IgD-negative memory B cell (primary cell): ENCODE data around the gene SYN1. TPM values are rescaled to one million over a fixed set of nuclear protein-coding genes. Genes with fewer than 3 reads are reported as not detected.
A peak's percentile ranks its signal among the peaks of the same experiment; 100 is the strongest.
"Not testable (repeated sequence)": the region's sequence is repeated elsewhere in the genome, so short reads cannot be mapped to it uniquely, and the experiment has no call there.

ENCODE experiments used
- H3K27ac Mint-ChIP-seq, 3 donors: one replicate each; pipeline ENCODE4 v1.8.0; 2020 to 2022; ENCODE audit warnings: mild to moderate bottlenecking in 3 of 3, mixed read lengths in 3 of 3, moderate library complexity in 1 of 3
- H3K27me3 Mint-ChIP-seq: one replicate; pipeline ENCODE4 v1.8.0; 2021; ENCODE audit warnings: mixed read lengths
- H3K36me3 Mint-ChIP-seq: one replicate; pipeline ENCODE4 v1.8.0; 2020; ENCODE audit warnings: mild to moderate bottlenecking, mixed read lengths
- H3K4me1 Mint-ChIP-seq, 3 donors: one replicate each; pipeline ENCODE4 v1.8.0; 2020 to 2022; ENCODE audit warnings: mixed read lengths in 3 of 3, mild to moderate bottlenecking in 1 of 3
- H3K4me3 Mint-ChIP-seq, 4 donors: one replicate each; pipeline ENCODE4 v1.8.0; 2020 to 2022; ENCODE audit warnings: mild to moderate bottlenecking in 4 of 4, mixed read lengths in 4 of 4, moderate library complexity in 3 of 4
- H3K9me3 Mint-ChIP-seq, 3 donors: one replicate each; pipeline ENCODE4 v1.8.0; 2020 to 2021; ENCODE audit warnings: mixed read lengths in 3 of 3, mild to moderate bottlenecking in 1 of 3
- polyA plus RNA-seq: library from polyadenylated mRNA; unstranded; fragments of 300-500 nt; fragmentation: Illumina TruSeq; gene quantifications from one replicate; pipeline ENCODE4 v1.2.3, GENCODE V29; 2021

SYN1 gene
- polyA plus RNA-seq, 1 donor from 2014 or later, result not detected

GRCh38 chrX:47623540-47624027, 3.9 kb upstream of the SYN1 start:
- Mint-ChIP-seq H3K27ac (peak overlapping the region in 2 of 3 donors; percentile 10 to 17), H3K9me3 (peaks cover 0 to 7% (median 0%) of the 10 kb centered on the region in 3 donors), H3K4me3 (peak overlapping the region; percentile 16 to 76 (median 54)), H3K4me1 (peaks cover 0 to 5% (median 5%) of the 10 kb centered on the region in 3 donors), H3K27me3 (peaks cover 28% of the 10 kb centered on the region), H3K36me3 (peaks cover 2% of the 10 kb centered on the region)

- H3K4me1 Mint-ChIP-seq, result peaks cover 0 to 6% (median 5%) of the 10 kb centered on the region in 3 donors
- H3K27ac Mint-ChIP-seq, result no peak overlapping the region
- H3K4me3 Mint-ChIP-seq, result no peak overlapping the region
- H3K36me3 Mint-ChIP-seq, result peaks cover 2% of the 10 kb centered on the region
- peaks cover 28% of the 10 kb centered on the region for H3K27me3 Mint-ChIP-seq
- H3K9me3 Mint-ChIP-seq, result peaks cover 0 to 9% (median 0%) of the 10 kb centered on the region in 3 donors
Observed at GRCh38 chrX:47621851-47622250, 2.2 kb upstream of the SYN1 start.

GRCh38 chrX:47620303-47620685, 637 bp upstream of the SYN1 start:
- peak overlapping the region in 1 of 3 donors; percentile 1 for H3K27ac Mint-ChIP-seq

GRCh38 chrX:47618923-47619485, 653 bp downstream of the SYN1 start:
- H3K36me3 Mint-ChIP-seq, result no peaks in the 10 kb centered on the region
- H3K4me3 Mint-ChIP-seq, result peak overlapping the region in 3 of 4 donors; percentile 29 to 70 (median 56)
- H3K27ac Mint-ChIP-seq, result peak overlapping the region in 1 of 3 donors; percentile 36
- H3K4me1 Mint-ChIP-seq, result peaks cover 0 to 6% (median 3%) of the 10 kb centered on the region in 3 donors
- H3K9me3 Mint-ChIP-seq, result peaks cover 0 to 7% (median 0%) of the 10 kb centered on the region in 3 donors
- peaks cover 22% of the 10 kb centered on the region for H3K27me3 Mint-ChIP-seq

More at GRCh38 chrX:47620303-47620685, 637 bp upstream of the SYN1 start:
- Mint-ChIP-seq H3K4me1 (peaks cover 0 to 6% (median 5%) of the 10 kb centered on the region in 3 donors), H3K27me3 (peaks cover 28% of the 10 kb centered on the region), H3K4me3 (peak overlapping the region in 1 of 4 donors; percentile 47), H3K9me3 (peaks cover 0 to 9% (median 0%) of the 10 kb centered on the region in 3 donors), H3K36me3 (no peaks in the 10 kb centered on the region)

GRCh38 chrX:47614618-47615017, 5.0 kb downstream of the SYN1 start:
- Mint-ChIP-seq H3K4me3 (no peak overlapping the region), H3K9me3 (peaks cover 0 to 5% (median 0%) of the 10 kb centered on the region in 3 donors), H3K27ac (no peak overlapping the region), H3K4me1 (peaks cover 0 to 5% (median 0%) of the 10 kb centered on the region in 3 donors), H3K36me3 (no peaks in the 10 kb centered on the region), H3K27me3 (peaks cover 3% of the 10 kb centered on the region)

GRCh38 chrX:47613082-47613481, 6.6 kb downstream of the SYN1 start:
- Mint-ChIP-seq H3K36me3 (no peaks in the 10 kb centered on the region), H3K27ac (no peak overlapping the region), H3K9me3 (no peaks in the 10 kb centered on the region), H3K4me3 (no peak overlapping the region), H3K27me3 (no peaks in the 10 kb centered on the region), H3K4me1 (peaks cover 0 to 2% (median 0%) of the 10 kb centered on the region in 3 donors)

- no peaks in the 10 kb centered on the region for H3K27me3 Mint-ChIP-seq
- H3K9me3 Mint-ChIP-seq, result no peaks in the 10 kb centered on the region
- no peak overlapping the region for H3K4me3 Mint-ChIP-seq
- no peaks in the 10 kb centered on the region for H3K36me3 Mint-ChIP-seq
- no peak overlapping the region for H3K27ac Mint-ChIP-seq
- no peaks in the 10 kb centered on the region for H3K4me1 Mint-ChIP-seq
Observed at GRCh38 chrX:47612418-47612817, 7.2 kb downstream of the SYN1 start.

- H3K9me3 Mint-ChIP-seq, result no peaks in the 10 kb centered on the region
- no peak overlapping the region for H3K4me3 Mint-ChIP-seq
- no peaks in the 10 kb centered on the region for H3K27me3 Mint-ChIP-seq
- H3K4me1 Mint-ChIP-seq, result no peaks in the 10 kb centered on the region
- H3K36me3 Mint-ChIP-seq, result no peaks in the 10 kb centered on the region
- H3K27ac Mint-ChIP-seq, result no peak overlapping the region
Observed at GRCh38 chrX:47611926-47612325, 7.7 kb downstream of the SYN1 start.

GRCh38 chrX:47611489-47611888, 8.2 kb downstream of the SYN1 start:
- no peaks in the 10 kb centered on the region for H3K4me1 Mint-ChIP-seq
- no peaks in the 10 kb centered on the region for H3K9me3 Mint-ChIP-seq
- H3K27ac Mint-ChIP-seq, result no peak overlapping the region
- no peak overlapping the region for H3K4me3 Mint-ChIP-seq
- H3K36me3 Mint-ChIP-seq, result no peaks in the 10 kb centered on the region
- H3K27me3 Mint-ChIP-seq, result no peaks in the 10 kb centered on the region

- H3K27ac Mint-ChIP-seq, result no peak overlapping the region
- H3K4me3 Mint-ChIP-seq, result no peak overlapping the region
- no peaks in the 10 kb centered on the region for H3K36me3 Mint-ChIP-seq
- H3K9me3 Mint-ChIP-seq, result no peaks in the 10 kb centered on the region
- H3K4me1 Mint-ChIP-seq, result no peaks in the 10 kb centered on the region
- H3K27me3 Mint-ChIP-seq, result no peaks in the 10 kb centered on the region
Observed at GRCh38 chrX:47610511-47610910, 9.1 kb downstream of the SYN1 start.

- H3K9me3 Mint-ChIP-seq, result no peaks in the 10 kb centered on the region
- no peak overlapping the region for H3K27ac Mint-ChIP-seq
- no peak overlapping the region for H3K4me3 Mint-ChIP-seq
- H3K4me1 Mint-ChIP-seq, result no peaks in the 10 kb centered on the region
- H3K36me3 Mint-ChIP-seq, result no peaks in the 10 kb centered on the region
- peaks cover 2% of the 10 kb centered on the region for H3K27me3 Mint-ChIP-seq
Observed at GRCh38 chrX:47608130-47608810, 11.4 kb downstream of the SYN1 start.

GRCh38 chrX:47607091-47607490, 12.6 kb downstream of the SYN1 start:
- Mint-ChIP-seq H3K36me3 (no peaks in the 10 kb centered on the region), H3K27me3 (peaks cover 2% of the 10 kb centered on the region), H3K27ac (no peak overlapping the region), H3K9me3 (no peaks in the 10 kb centered on the region), H3K4me3 (no peak overlapping the region), H3K4me1 (no peaks in the 10 kb centered on the region)

GRCh38 chrX:47605024-47605423, 14.6 kb downstream of the SYN1 start:
- peaks cover 0 to 11% (median 3%) of the 10 kb centered on the region in 3 donors for H3K9me3 Mint-ChIP-seq
- no peaks in the 10 kb centered on the region for H3K36me3 Mint-ChIP-seq
- no peak overlapping the region for H3K27ac Mint-ChIP-seq
- peaks cover 4% of the 10 kb centered on the region for H3K27me3 Mint-ChIP-seq
- H3K4me3 Mint-ChIP-seq, result no peak overlapping the region
- H3K4me1 Mint-ChIP-seq, result no peaks in the 10 kb centered on the region

GRCh38 chrX:47603125-47603524, 16.5 kb downstream of the SYN1 start:
- not testable (repeated sequence) for H3K36me3 Mint-ChIP-seq, H3K27ac Mint-ChIP-seq, H3K4me1 Mint-ChIP-seq, H3K4me3 Mint-ChIP-seq, H3K27me3 Mint-ChIP-seq
- peaks cover 0 to 18% (median 7%) of the 10 kb centered on the region in 3 donors for H3K9me3 Mint-ChIP-seq

- H3K27ac Mint-ChIP-seq, result no peak overlapping the region
- H3K27me3 Mint-ChIP-seq, result peaks cover 1% of the 10 kb centered on the region
- H3K4me3 Mint-ChIP-seq, result peak overlapping the region in 1 of 4 donors; percentile 42
- H3K4me1 Mint-ChIP-seq, result no peaks in the 10 kb centered on the region
- peaks cover 2% of the 10 kb centered on the region for H3K36me3 Mint-ChIP-seq
- peaks cover 6 to 38% (median 14%) of the 10 kb centered on the region in 3 donors for H3K9me3 Mint-ChIP-seq
Observed at GRCh38 chrX:47597222-47597621, 22.4 kb downstream of the SYN1 start.

GRCh38 chrX:47596256-47596655, 23.4 kb downstream of the SYN1 start:
- H3K4me3 Mint-ChIP-seq, result no peak overlapping the region
- H3K4me1 Mint-ChIP-seq, result no peaks in the 10 kb centered on the region
- H3K27me3 Mint-ChIP-seq, result peaks cover 1% of the 10 kb centered on the region
- H3K9me3 Mint-ChIP-seq, result peaks cover 6 to 35% (median 12%) of the 10 kb centered on the region in 3 donors
- H3K36me3 Mint-ChIP-seq, result peaks cover 2% of the 10 kb centered on the region
- H3K27ac Mint-ChIP-seq, result no peak overlapping the region
